GM12872 (cell line): ENCODE data around the gene KNOP1.

ENCODE experiments used
- TF ChIP-seq, protein P1 (sequence below): IDR thresholded peaks from 3 replicates; pipeline ENCODE4 v1.5.1; 2011; ENCODE audit warnings: low read depth, mild to moderate bottlenecking, low read length, moderate library complexity; ENCODE audit not compliant: insufficient read depth

KNOP1 gene

DNA sequence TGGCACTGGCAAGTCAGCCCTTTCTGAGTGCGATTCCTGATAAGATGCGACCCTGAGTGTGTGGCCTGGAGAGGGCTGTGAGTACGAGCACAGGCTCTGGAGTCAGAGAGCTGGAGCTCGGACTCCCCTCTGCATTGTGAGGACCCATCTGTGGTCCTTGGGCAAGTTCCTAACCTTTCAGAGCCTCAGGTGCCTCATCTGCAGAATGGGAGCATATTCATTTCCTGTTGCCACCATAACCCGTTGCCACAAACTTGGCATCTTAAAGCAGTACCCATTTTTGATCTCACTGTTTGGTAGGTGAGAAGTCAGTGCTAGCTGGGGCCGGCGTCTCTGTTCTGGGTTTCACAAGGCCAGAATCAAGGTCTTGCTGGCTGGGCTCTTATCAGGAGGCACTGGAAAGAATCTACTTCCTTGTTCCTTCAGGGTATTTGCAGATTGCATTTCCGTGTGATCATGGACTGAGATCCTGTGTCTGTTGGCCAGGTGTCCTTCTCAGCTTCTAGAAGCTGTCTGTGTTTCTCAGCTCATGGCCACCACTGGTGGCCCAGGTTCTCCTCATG lies 20.2 kb downstream of the KNOP1 start:
- TF ChIP-seq, protein P1, sequence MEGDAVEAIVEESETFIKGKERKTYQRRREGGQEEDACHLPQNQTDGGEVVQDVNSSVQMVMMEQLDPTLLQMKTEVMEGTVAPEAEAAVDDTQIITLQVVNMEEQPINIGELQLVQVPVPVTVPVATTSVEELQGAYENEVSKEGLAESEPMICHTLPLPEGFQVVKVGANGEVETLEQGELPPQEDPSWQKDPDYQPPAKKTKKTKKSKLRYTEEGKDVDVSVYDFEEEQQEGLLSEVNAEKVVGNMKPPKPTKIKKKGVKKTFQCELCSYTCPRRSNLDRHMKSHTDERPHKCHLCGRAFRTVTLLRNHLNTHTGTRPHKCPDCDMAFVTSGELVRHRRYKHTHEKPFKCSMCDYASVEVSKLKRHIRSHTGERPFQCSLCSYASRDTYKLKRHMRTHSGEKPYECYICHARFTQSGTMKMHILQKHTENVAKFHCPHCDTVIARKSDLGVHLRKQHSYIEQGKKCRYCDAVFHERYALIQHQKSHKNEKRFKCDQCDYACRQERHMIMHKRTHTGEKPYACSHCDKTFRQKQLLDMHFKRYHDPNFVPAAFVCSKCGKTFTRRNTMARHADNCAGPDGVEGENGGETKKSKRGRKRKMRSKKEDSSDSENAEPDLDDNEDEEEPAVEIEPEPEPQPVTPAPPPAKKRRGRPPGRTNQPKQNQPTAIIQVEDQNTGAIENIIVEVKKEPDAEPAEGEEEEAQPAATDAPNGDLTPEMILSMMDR: no peak

DNA sequence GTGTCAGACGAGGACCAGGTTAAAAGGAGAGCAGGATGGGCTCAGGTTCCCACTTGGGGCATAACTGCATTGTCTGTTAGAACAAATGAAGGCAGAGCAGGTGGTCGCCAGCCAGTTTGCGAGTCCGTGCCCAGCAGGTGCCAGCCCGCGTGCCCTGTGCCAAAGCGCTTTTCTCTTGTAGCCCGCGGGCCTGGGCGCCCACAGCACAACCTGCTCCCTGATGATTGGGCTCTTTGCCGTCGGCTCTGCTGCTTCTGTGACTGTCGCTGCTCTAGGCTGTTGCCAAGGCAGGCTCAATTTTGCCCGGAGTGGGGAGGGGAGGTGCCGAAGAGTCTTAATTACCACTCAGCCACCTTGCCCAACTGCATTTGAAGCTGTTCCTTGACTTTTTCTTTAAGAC lies 21.1 kb downstream of the KNOP1 start:
- TF ChIP-seq, protein P1: no peak

DNA sequence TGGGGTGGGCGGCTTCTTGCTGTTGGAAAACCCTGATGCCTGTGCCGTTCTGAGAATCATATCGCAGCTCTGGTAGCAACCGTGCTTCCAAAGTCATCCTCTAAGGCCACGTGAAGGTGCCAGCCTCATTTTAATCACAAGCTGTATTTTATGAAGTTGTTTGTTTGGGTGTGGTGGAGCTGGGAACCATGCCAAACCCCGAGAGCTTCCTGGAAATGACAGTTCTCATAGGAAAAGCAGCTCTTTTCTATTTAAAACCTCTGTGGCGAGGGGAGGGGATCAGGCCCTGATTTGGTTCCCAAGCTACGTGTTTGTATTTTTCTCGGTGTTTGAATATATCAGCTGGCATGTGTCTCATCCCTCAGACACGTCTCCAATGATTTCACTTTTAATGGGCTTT lies 21.7 kb downstream of the KNOP1 start:
- TF ChIP-seq, protein P1: no peak

DNA sequence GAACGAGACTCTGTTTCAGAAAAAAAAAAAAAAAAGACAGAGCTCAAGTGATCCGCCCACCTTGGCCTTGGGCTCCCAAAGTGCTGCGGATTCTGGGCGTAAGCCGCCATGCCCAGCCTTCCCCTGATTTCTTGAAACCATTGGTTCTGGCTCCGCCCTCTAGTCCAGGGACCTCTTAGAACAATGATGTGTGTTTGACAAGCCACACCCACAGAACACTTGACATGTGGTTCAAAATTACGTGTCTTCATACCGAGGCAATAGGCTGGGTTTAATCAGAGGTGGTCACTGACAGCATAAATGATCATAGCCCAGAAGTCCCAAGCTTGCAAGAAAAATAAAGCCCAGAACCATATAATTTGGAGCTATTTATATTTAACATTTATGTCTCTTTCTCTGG lies 23.0 kb downstream of the KNOP1 start:
- TF ChIP-seq, protein P1: no peak

DNA sequence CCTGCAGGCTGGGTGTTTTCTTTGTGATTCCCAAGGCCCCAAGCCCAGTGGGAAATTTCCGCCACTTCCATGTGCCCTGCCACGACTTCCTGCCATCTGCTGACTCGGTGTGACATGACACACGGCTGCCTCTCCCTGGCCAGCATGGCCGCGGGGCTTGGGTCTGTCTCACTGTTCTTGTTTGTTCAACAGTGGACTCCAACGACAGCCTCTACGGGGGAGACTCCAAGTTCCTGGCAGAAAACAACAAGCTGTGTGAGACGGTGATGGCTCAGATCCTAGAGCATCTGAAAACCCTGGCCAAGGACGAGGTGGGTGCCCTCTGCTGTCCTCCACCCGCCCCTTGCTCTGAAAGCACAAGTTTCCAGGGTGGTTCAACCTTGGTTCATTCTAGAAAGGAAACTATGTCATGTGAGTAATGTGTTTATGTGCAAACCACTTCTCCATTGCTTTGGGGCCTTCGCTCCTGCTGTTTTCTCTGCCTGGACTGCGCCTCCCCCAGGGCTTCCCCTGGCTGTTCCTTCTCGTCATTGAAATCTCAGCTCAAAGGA lies 26.8 kb downstream of the KNOP1 start:
- TF ChIP-seq, protein P1: no peak

DNA sequence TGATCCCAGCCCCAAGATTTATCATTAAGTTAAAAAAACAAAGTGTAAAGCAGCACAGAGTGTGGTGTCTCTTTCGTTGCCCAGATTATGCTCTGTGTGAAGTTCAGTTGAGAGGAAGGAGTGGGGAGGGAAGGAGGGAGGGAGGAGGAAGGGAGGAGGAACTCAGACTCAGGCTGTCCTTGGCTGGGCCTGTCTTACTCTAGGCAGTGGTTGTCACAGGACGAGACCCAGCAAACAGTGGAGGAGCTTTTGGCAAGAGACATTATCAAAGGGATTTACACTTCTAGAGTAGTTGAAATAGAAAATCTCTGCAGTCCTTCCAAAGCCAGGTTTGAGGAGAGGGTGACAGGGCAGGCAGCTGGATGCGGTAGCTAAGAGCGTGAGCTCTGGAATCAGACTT lies 27.8 kb downstream of the KNOP1 start:
- TF ChIP-seq, protein P1: no peak

DNA sequence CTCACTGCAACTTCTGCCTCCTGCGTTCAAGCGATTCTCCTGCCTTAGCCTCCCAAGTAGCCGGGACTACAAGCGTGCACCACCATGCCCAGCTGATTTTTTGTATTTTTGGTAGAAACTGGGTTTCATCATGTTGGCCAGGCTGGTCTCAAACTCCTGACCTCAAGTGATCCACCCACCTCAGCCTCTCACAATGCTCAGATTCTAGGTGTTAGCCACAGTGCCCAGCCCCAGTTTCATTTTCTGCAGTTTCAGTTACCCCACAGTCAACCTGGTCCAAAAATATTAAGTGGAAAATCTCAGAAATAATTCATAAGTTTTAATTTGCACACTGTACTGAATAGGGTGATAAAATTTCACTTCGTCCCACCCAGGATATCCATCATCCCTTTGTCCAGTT lies 28.7 kb downstream of the KNOP1 start:
- TF ChIP-seq, protein P1: no peak
